GM18858 (cell line): ENCODE data around the gene RNF138.
"Not testable (repeated sequence)": the region's sequence is repeated elsewhere in the genome, so short reads cannot be mapped to it uniquely, and the experiment has no call there.

Experiments used
- ATAC-seq: cut with Tn5 transposase; IDR thresholded peaks from one replicate; pipeline ENCODE4 v1.9.1; 2021; ENCODE audit not compliant: unreplicated experiment

Gene RNF138

DNA sequence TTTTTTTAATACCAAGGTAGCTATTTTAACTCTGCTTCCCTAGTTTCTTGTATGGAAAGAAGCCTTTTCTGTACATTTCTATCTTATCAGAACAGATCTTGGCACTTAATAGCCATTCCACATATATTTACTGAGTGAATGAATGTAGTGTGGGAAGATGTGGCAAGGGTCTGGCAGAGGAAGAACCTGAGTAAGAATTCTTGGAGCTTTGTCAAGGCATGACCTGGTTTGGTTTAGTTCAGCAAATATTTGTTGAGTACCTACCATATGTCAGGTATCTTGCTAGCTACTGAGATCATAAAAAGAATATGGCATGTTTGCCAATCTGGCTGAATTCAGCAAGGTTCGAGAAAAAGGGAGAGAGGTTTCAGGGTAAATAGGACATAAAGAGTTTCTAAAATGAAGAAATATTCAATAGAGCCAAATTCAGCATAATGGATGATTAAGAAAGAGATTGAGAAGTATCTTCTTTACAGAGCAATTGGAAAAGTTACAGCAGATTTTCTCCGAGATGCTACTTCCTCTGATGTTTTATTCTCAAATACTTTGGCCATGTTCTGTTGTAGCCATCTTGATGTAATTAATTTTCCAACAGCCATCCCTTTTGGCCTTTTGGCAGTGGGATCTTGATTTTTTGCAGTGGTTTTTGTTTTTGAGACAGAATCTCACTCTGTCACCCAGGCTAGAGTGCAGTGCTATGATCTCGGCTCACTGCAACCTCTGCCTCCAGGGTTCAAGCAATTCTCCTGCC is 76.5 kb downstream of the RNF138 start:
- no peak for ATAC-seq

DNA sequence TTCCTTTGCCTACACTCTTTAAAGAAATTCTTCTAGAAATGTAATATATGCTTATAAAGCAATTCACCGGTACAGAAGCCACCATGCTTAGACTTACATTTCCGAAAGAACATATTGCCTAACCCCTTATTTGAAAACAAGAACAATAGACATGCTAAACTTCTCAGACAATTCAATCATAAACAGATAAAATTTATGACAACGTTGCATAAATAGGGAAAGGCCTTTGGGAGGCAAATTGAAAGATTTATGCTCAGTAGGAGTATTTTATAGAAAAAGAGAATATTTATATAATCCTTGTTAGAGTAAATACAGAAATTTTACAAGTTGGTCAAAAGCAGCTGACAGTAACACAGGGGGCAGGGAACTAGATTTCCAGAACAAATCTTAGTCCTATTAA is 82.0 kb downstream of the RNF138 start:
- no peak for ATAC-seq

DNA sequence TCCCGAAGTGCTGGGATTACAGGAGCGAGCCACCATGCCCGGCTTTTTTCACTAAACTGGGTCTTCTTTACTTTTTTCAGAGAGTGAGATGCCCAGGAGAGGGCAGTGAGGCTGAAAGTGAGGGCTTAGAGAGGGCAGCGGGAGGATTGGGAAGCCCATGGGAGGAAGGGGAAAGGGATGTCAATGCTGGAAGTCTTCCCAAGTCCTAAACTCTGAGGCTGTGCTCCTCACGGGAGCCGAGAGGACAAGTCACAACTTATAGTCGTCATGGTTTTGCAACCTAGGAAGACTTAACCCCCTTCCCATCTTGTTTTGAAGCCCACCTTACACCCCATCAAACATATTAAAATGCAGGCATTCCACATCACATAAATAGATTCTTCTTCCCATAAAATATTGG is 83.0 kb downstream of the RNF138 start:
- ATAC-seq = no peak

DNA sequence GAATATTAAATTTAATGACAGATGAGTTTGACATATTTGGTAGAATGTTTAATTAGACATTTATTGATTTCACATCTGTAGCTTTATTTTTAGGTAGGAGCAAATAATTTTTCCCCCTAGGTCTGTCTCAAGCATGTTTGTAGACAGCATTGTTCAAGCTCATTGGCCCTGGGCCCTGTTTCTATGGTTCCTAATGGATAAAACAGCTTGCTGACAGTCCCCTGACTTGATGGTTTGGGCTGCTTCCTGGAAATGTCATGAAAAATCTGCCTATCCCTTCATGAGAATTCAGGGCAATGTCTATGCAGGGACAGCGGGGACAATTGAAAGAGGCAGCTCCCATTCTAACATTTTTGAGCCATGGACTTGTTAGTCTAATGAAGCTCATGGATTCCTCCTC is 83.6 kb downstream of the RNF138 start:
- ATAC-seq = no peak

DNA sequence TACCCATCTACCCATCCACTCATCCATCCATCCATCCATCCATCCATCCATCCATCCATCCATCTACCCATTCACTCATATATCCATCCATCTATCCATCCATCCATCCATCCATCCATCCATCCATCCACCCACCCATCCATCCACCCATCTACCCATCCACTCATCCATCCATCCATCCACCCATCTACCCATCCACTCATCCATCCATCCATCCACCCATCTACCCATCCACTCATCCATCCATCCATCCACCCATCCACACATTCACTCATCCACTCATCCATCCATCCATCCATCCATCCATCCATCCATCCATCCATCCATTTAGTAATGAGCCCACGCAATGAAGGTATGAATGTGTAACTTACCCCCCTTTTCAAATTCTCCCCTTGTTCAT is 85.1 kb downstream of the RNF138 start:
- not testable (repeated sequence) for ATAC-seq

DNA sequence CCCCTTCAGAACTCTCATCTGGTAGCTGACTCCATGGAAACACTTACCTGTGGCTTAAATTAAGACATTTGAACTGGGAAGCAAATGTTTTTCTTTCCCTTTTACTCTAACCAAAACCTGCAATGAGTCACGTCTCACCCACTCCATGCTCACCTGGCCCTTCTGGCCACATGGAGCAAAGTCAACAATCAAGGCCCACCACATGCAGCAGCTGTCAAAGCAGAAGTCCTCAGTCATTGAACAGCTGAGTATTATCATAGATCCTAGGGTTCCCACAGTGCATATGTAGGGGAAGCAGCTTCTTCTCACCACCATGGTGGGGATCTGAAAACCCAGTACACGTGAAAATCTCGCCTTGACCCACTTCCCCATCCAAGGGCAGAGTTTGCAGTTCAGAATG is 85.9 kb downstream of the RNF138 start:
- no peak for ATAC-seq
